ENCODE measurements around the gene POFUT2. TPM values are rescaled to one million over a fixed set of nuclear protein-coding genes. Genes with fewer than 3 reads are reported as not detected.

Gene POFUT2
- total RNA-seq, 2 experiments from 2014 or later: 56.6 to 57.2 TPM

GRCh38 chr21:45241357-45241756 lies 46.3 kb downstream of the POFUT2 start:
- POLR2A ChIA-PET: interaction anchor here (1.3 kb wide), 1 partner anchor 13 kb away, joined by 4 read pairs; no protein-coding TSS in a partner anchor
- Mint-ChIP-seq H3K36me3 (ENCODE audit: low read depth) (peaks cover 8% of the 10 kb centered on the region), H3K4me1 (ENCODE audit: low read depth) (no peaks in the 10 kb centered on the region), H3K27ac (no peak overlapping the region), H3K4me3 (no peak overlapping the region), H3K9me3 (peaks cover 2% of the 10 kb centered on the region), H3K27me3 (peaks cover 24% of the 10 kb centered on the region)
- no peak overlapping the region for H3K4me3 ChIP-seq (ENCODE audit: low read length)
- H3K4me1 ChIP-seq (ENCODE audit: insufficient read depth, low read length): peaks cover 3% of the 10 kb centered on the region
- H3K27me3 ChIP-seq (ENCODE audit: control insufficient read depth in 1 of 2, insufficient read depth in 2 of 2, low read length in 2 of 2): peaks cover 0 to 2% of the 10 kb centered on the region in 2 experiments
- H3K27ac ChIP-seq (ENCODE audit: low read depth in 1 of 2, low read length in 2 of 2): no peak overlapping the region
- DNase-seq (no peak), ATAC-seq (ENCODE audit: poor library complexity) (no peak)
- no peaks in the 10 kb centered on the region for H3K36me3 ChIP-seq (ENCODE audit: insufficient read depth, low read length)
- no peak for TF ChIP-seq CTCF (IDR thresholded peaks at IDR 0.05)
- intact Hi-C loops (cut with DNase I, micrococcal nuclease): no loop called here
- CTCF ChIA-PET: no interaction called here
- H3K9me3 ChIP-seq (ENCODE audit: control insufficient read depth in 1 of 2, insufficient read depth in 1 of 2, low read length in 2 of 2): peaks cover 12 to 15% of the 10 kb centered on the region in 2 experiments

- Histone ChIP-seq H3K36me3 (ENCODE audit: insufficient read depth, low read length) (no peaks in the 10 kb centered on the region), H3K4me3 (ENCODE audit: low read length) (no peak overlapping the region), H3K27ac (ENCODE audit: low read depth in 1 of 2, low read length in 2 of 2) (no peak overlapping the region), H3K4me1 (ENCODE audit: insufficient read depth, low read length) (peaks cover 10% of the 10 kb centered on the region), H3K9me3 (ENCODE audit: control insufficient read depth in 1 of 2, insufficient read depth in 1 of 2, low read length in 2 of 2) (peaks cover 0 to 3% of the 10 kb centered on the region in 2 experiments), H3K27me3 (ENCODE audit: control insufficient read depth in 1 of 2, insufficient read depth in 2 of 2, low read length in 2 of 2) (peaks cover 11 to 15% of the 10 kb centered on the region in 2 experiments)
- no peak overlapping the region for H3K4me3 Mint-ChIP-seq
- H3K36me3 Mint-ChIP-seq (ENCODE audit: low read depth): peaks cover 8% of the 10 kb centered on the region
- intact Hi-C loops (cut with DNase I, micrococcal nuclease): no loop called here
- ChIA-PET POLR2A (no interaction called here), CTCF (no interaction called here)
- no peak for TF ChIP-seq CTCF (IDR thresholded peaks at IDR 0.05)
- H3K9me3 Mint-ChIP-seq: peaks cover 2% of the 10 kb centered on the region
- no peak overlapping the region for H3K27ac Mint-ChIP-seq
- peaks cover under 1% of the 10 kb centered on the region for H3K4me1 Mint-ChIP-seq (ENCODE audit: low read depth)
- DNase-seq (no peak), ATAC-seq (ENCODE audit: poor library complexity) (no peak)
- H3K27me3 Mint-ChIP-seq: peaks cover 32% of the 10 kb centered on the region
These were observed 50.3 kb downstream of the POFUT2 start for GRCh38 chr21:45237401-45237800.

- Mint-ChIP-seq H3K4me3 (no peak overlapping the region), H3K4me1 (ENCODE audit: low read depth) (peaks cover 8% of the 10 kb centered on the region), H3K9me3 (no peaks in the 10 kb centered on the region), H3K36me3 (ENCODE audit: low read depth) (peaks cover 1% of the 10 kb centered on the region), H3K27me3 (peaks cover 32% of the 10 kb centered on the region), H3K27ac (no peak overlapping the region)
- intact Hi-C loops (cut with DNase I, micrococcal nuclease): no loop called here
- DNase-seq (peak in 3 of 14 experiments; percentile 10 to 52 (median 30)), ATAC-seq (ENCODE audit: poor library complexity) (no peak)
- Histone ChIP-seq H3K4me3 (ENCODE audit: low read length) (no peak overlapping the region), H3K27ac (ENCODE audit: low read depth in 1 of 2, low read length in 2 of 2) (no peak overlapping the region), H3K9me3 (ENCODE audit: control insufficient read depth in 1 of 2, insufficient read depth in 1 of 2, low read length in 2 of 2) (peaks cover 0 to 3% of the 10 kb centered on the region in 2 experiments), H3K36me3 (ENCODE audit: insufficient read depth, low read length) (no peaks in the 10 kb centered on the region), H3K4me1 (ENCODE audit: insufficient read depth, low read length) (peaks cover 13% of the 10 kb centered on the region), H3K27me3 (ENCODE audit: control insufficient read depth in 1 of 2, insufficient read depth in 2 of 2, low read length in 2 of 2) (peaks cover 11 to 15% of the 10 kb centered on the region in 2 experiments)
- POLR2A ChIA-PET: no interaction called here
- no peak for TF ChIP-seq CTCF (IDR thresholded peaks at IDR 0.05)
- CTCF ChIA-PET: no interaction called here
These were observed 51.2 kb downstream of the POFUT2 start for GRCh38 chr21:45236481-45236880.
